H1 (cell line): ENCODE measurements around the gene SLC8A3. TPM values are rescaled to one million over a fixed set of nuclear protein-coding genes. Genes with fewer than 3 reads are reported as not detected.

ENCODE experiments used
- BACH1 ChIP-seq: IDR thresholded peaks from 2 replicates; pipeline ENCODE4 v1.6.1; 2012; ENCODE audit warnings: low read length, improper control_type of control experiment
- BCL11A ChIP-seq, 2 experiments: IDR thresholded peaks; one replicate each; pipeline ENCODE4 v1.6.1; 2011; ENCODE audit warnings: low read depth in 2 of 2, low read length in 2 of 2, mild to moderate bottlenecking in 2 of 2
- PHF8 ChIP-seq: fragments of 200-600 bp; sonication (generic); conservative IDR thresholded peaks from 2 replicates; pipeline ENCODE4 v1.7.1; 2012; ENCODE audit warnings: low read depth, mild to moderate bottlenecking, inconsistent platforms, low read length, moderate library complexity
- RFX5 ChIP-seq: IDR thresholded peaks from 2 replicates; pipeline ENCODE4 v1.6.1; 2011; ENCODE audit warnings: low read depth, low read length, improper control_type of control experiment, borderline replicate concordance
- SIN3A ChIP-seq, 2 experiments: IDR thresholded peaks in 1 of 2; conservative IDR thresholded peaks in 1 of 2; 2 replicates each; pipeline ENCODE4 v1.6.1; 2011 to 2012; ENCODE audit warnings: low read length in 2 of 2, improper control_type of control experiment in 1 of 2, low read depth in 1 of 2, mild to moderate bottlenecking in 1 of 2
- polyA plus RNA-seq, 7 experiments: library from polyadenylated mRNA; depleted of rRNA in 3 of 7; stranded (reverse) in 5 of 7; unstranded in 2 of 7; fragments of >200 nt in 5 of 7; fragments of 200-250 nt in 2 of 7; gene quantifications; 1 replicate in 5 of 7; 2 replicates in 1 of 7; 4 replicates in 1 of 7; pipeline versions ENCODE4 v1.2.1 to v1.2.3, GENCODE V29; 2011 to 2013; ENCODE audit warnings: missing spikeins in 2 of 7, mixed read lengths in 2 of 7
- total RNA-seq: library from RNA; stranded (reverse); fragmentation: NEBNext Ultra II Directional; extraction: Animal tissue kit (Norgen Biotek cat#: 25700); gene quantifications from 2 replicates; pipeline ENCODE4 v1.2.1, GENCODE V29; 2021

The SLC8A3 gene
- total and polyA plus RNA-seq, 2 of the 8 experiments (the other 6 are each of a cell fraction or from before 2014, with no cell fraction given): 0.38 to 1.1 TPM

GRCh38 chr14:70183991-70184390, 4.8 kb downstream of the SLC8A3 start (continued):
- TF ChIP-seq BACH1: no peak
- TF ChIP-seq PHF8: no peak
- TF ChIP-seq BCL11A (IDR thresholded peaks at IDR 0.05; ENCODE audit: low read depth in 2 of 2, low read length in 2 of 2): no peak
- no peak for TF ChIP-seq SIN3A (conservative IDR thresholded peaks at IDR 0.05 in 1 of 2, IDR thresholded peaks at IDR 0.05 in 1 of 2; ENCODE audit: low read depth in 1 of 2, low read length in 2 of 2)
- no peak for TF ChIP-seq RFX5
